Endothelial cell (in vitro differentiated cells): ENCODE results near the gene AMPD3. TPM values are rescaled to one million over a fixed set of nuclear protein-coding genes. Genes with fewer than 3 reads are reported as not detected.

Experiments
- DNase-seq: peaks from one replicate; pipeline ENCODE4 v3.0.0; 2021; ENCODE audit warnings: low spot score
- H3K27ac Mint-ChIP-seq: one replicate; pipeline ENCODE4 v1.8.0; 2021; ENCODE audit warnings: mixed read lengths, inconsistent platforms; ENCODE audit not compliant: unreplicated experiment
- H3K27me3 Mint-ChIP-seq: one replicate; pipeline ENCODE4 v1.8.0; 2021; ENCODE audit warnings: mild to moderate bottlenecking, moderate library complexity, mixed read lengths, inconsistent platforms; ENCODE audit not compliant: unreplicated experiment
- H3K36me3 Mint-ChIP-seq: one replicate; pipeline ENCODE4 v1.8.0; 2021; ENCODE audit warnings: mild to moderate bottlenecking, low read depth, mixed read lengths, inconsistent platforms; ENCODE audit not compliant: unreplicated experiment
- H3K4me1 Mint-ChIP-seq: one replicate; pipeline ENCODE4 v1.8.0; 2021; ENCODE audit warnings: mild to moderate bottlenecking, mixed read lengths, inconsistent platforms; ENCODE audit not compliant: unreplicated experiment
- H3K4me3 Mint-ChIP-seq: one replicate; pipeline ENCODE4 v1.8.0; 2021; ENCODE audit warnings: mild to moderate bottlenecking, mixed read lengths, inconsistent platforms; ENCODE audit not compliant: unreplicated experiment
- H3K9me3 Mint-ChIP-seq: one replicate; pipeline ENCODE4 v1.8.0; 2021; ENCODE audit warnings: mixed read lengths, inconsistent platforms; ENCODE audit not compliant: unreplicated experiment
- CTCF ChIP-seq: fragments of 200-600 bp; sonication (generic); IDR thresholded peaks from one replicate; pipeline ENCODE4 v1.5.0; 2021; ENCODE audit warnings: antibody characterized with exemption; ENCODE audit not compliant: unreplicated experiment
- total RNA-seq: library from RNA; stranded (reverse); fragmentation: NEBNext Ultra II Directional; extraction: Animal tissue kit (Norgen Biotek cat#: 25700); gene quantifications from one replicate; pipeline ENCODE4 v1.2.1, GENCODE V29; 2021; ENCODE audit not compliant: unreplicated experiment

AMPD3 gene
- total RNA-seq, 1 donor from 2014 or later: 23.2 TPM

GRCh38 chr11:10487002-10487647 lies 32.1 kb downstream of the AMPD3 start:
- no peak for TF ChIP-seq CTCF
- DNase-seq: no peak
- Mint-ChIP-seq H3K36me3 (peaks cover 54% of the 10 kb centered on the region), H3K4me1 (peaks cover 3% of the 10 kb centered on the region), H3K9me3 (no peaks in the 10 kb centered on the region), H3K4me3 (peak overlapping the region; percentile 27), H3K27ac (no peak overlapping the region), H3K27me3 (peaks cover 7% of the 10 kb centered on the region)

GRCh38 chr11:10488121-10488933 lies 33.3 kb downstream of the AMPD3 start:
- peaks cover 3% of the 10 kb centered on the region for H3K4me1 Mint-ChIP-seq
- H3K27me3 Mint-ChIP-seq: peaks cover 9% of the 10 kb centered on the region
- H3K4me3 Mint-ChIP-seq: peak overlapping the region; percentile 5
- H3K36me3 Mint-ChIP-seq: peaks cover 60% of the 10 kb centered on the region
- no peak overlapping the region for H3K27ac Mint-ChIP-seq
- TF ChIP-seq CTCF: no peak
- H3K9me3 Mint-ChIP-seq: no peaks in the 10 kb centered on the region
- no peak for DNase-seq

- H3K27me3 Mint-ChIP-seq: peaks cover 9% of the 10 kb centered on the region
- DNase-seq: no peak
- H3K4me3 Mint-ChIP-seq: no peak overlapping the region
- H3K9me3 Mint-ChIP-seq: no peaks in the 10 kb centered on the region
- H3K4me1 Mint-ChIP-seq: peaks cover 3% of the 10 kb centered on the region
- no peak for TF ChIP-seq CTCF
- peaks cover 67% of the 10 kb centered on the region for H3K36me3 Mint-ChIP-seq
- no peak overlapping the region for H3K27ac Mint-ChIP-seq
Measured at GRCh38 chr11:10488934-10489691, 34.0 kb downstream of the AMPD3 start.

GRCh38 chr11:10490032-10490397 lies 35.0 kb downstream of the AMPD3 start:
- Mint-ChIP-seq H3K36me3 (peaks cover 70% of the 10 kb centered on the region), H3K9me3 (no peaks in the 10 kb centered on the region), H3K27me3 (peaks cover 9% of the 10 kb centered on the region), H3K4me1 (peaks cover 3% of the 10 kb centered on the region), H3K4me3 (peak overlapping the region; percentile 15), H3K27ac (no peak overlapping the region)
- no peak for TF ChIP-seq CTCF
- no peak for DNase-seq
